HepG2 (cell line): Measurements from ENCODE around the gene SIRPB2. TPM values are rescaled to one million over a fixed set of nuclear protein-coding genes. Genes with fewer than 3 reads are reported as not detected.

Experiments
- CENPX ChIP-seq: sonication (generic); formaldehyde crosslinking; IDR thresholded peaks from 2 replicates; pipeline ENCODE4 v1.9.0; 2021; ENCODE audit warnings: mild to moderate bottlenecking, missing genetic modification reagents, moderate library complexity
- CREM ChIP-seq, 2 experiments: sonication (generic) in 1 of 2; formaldehyde crosslinking in 1 of 2; IDR thresholded peaks; 2 replicates each; pipeline versions ENCODE4 v1.4.0 to v1.6.1; 2016 to 2020; ENCODE audit warnings: antibody characterized with exemption in 1 of 2, mild to moderate bottlenecking in 1 of 2, missing genetic modification reagents in 1 of 2
- FOXK1 ChIP-seq: sonication (generic); formaldehyde crosslinking; IDR thresholded peaks from 2 replicates; pipeline ENCODE4 v1.4.0; 2020; ENCODE audit warnings: low read depth, missing genetic modification reagents, borderline replicate concordance
- GLI4 ChIP-seq: sonication (generic); formaldehyde crosslinking; IDR thresholded peaks from 2 replicates; pipeline ENCODE4 v1.5.1; 2020; ENCODE audit warnings: missing genetic modification reagents, mild to moderate bottlenecking, moderate library complexity, borderline replicate concordance
- HNRNPLL ChIP-seq: fragments of 200-400 bp; formaldehyde crosslinking; IDR thresholded peaks from 2 replicates; pipeline ENCODE4 v1.6.1; 2017; ENCODE audit warnings: mild to moderate bottlenecking, low read depth, low read length; ENCODE audit not compliant: poor library complexity, severe bottlenecking
- MATR3 ChIP-seq: sonication (generic); formaldehyde crosslinking; IDR thresholded peaks from 2 replicates; pipeline ENCODE4 v1.4.0; 2020; ENCODE audit warnings: missing genetic modification reagents
- PAF1 ChIP-seq: IDR thresholded peaks from 2 replicates; pipeline ENCODE4 v1.6.1; 2016; ENCODE audit warnings: missing genetic modification reagents, missing compliant biosample characterization
- PHF21A ChIP-seq: sonication (generic); formaldehyde crosslinking; IDR thresholded peaks from 2 replicates; pipeline ENCODE4 v1.5.0; 2020; ENCODE audit warnings: mild to moderate bottlenecking, missing genetic modification reagents
- RFXANK ChIP-seq: IDR thresholded peaks from 2 replicates; pipeline ENCODE4 v1.6.1; 2016
- RXRA ChIP-seq: sonication (generic); formaldehyde crosslinking; IDR thresholded peaks from 2 replicates; pipeline ENCODE4 v1.5.1; 2020; ENCODE audit warnings: missing genetic modification reagents
- SIN3A ChIP-seq: IDR thresholded peaks from 2 replicates; pipeline ENCODE4 v1.6.1; 2011; ENCODE audit warnings: low read depth, mild to moderate bottlenecking, control low read depth, low read length, borderline replicate concordance
- TAF15 ChIP-seq: fragments of 200-400 bp; formaldehyde crosslinking; IDR thresholded peaks from one replicate; pipeline ENCODE4 v1.6.1; 2018; ENCODE audit warnings: mild to moderate bottlenecking, low read depth, low read length; ENCODE audit not compliant: poor library complexity, severe bottlenecking
- ZNF124 ChIP-seq: sonication (generic); formaldehyde crosslinking; IDR thresholded peaks from 2 replicates; pipeline ENCODE4 v1.4.0; 2020; ENCODE audit warnings: missing genetic modification reagents
- ZNF205 ChIP-seq: IDR thresholded peaks from 2 replicates; pipeline ENCODE4 v1.6.1; 2018; ENCODE audit warnings: missing biosample characterization, missing genetic modification reagents
- ZNF224 ChIP-seq: sonication (generic); formaldehyde crosslinking; IDR thresholded peaks from 2 replicates; pipeline ENCODE4 v1.5.0; 2020; ENCODE audit warnings: mild to moderate bottlenecking, missing genetic modification reagents
- ZNF317 ChIP-seq: sonication (generic); formaldehyde crosslinking; IDR thresholded peaks from 2 replicates; pipeline ENCODE4 v1.5.0; 2020; ENCODE audit warnings: mild to moderate bottlenecking, missing genetic modification reagents
- ZNF337 ChIP-seq: sonication (generic); formaldehyde crosslinking; IDR thresholded peaks from 2 replicates; pipeline ENCODE4 v1.5.1; 2020; ENCODE audit warnings: missing genetic modification reagents, low read depth, mild to moderate bottlenecking, borderline replicate concordance
- ZNF781 ChIP-seq: sonication (generic); formaldehyde crosslinking; IDR thresholded peaks from 2 replicates; pipeline ENCODE4 v1.5.1; 2020; ENCODE audit warnings: borderline replicate concordance, mild to moderate bottlenecking, missing genetic modification reagents; ENCODE audit errors: not compliant biosample characterization
- ZSCAN29 ChIP-seq: sonication (generic); formaldehyde crosslinking; conservative IDR thresholded peaks from 2 replicates; pipeline ENCODE4 v1.4.0; 2020; ENCODE audit warnings: mild to moderate bottlenecking, missing genetic modification reagents
- polyA plus RNA-seq, 8 experiments: library from polyadenylated mRNA; depleted of rRNA in 3 of 8; stranded (reverse) in 7 of 8; unstranded in 1 of 8; fragments of >200 nt; fragmentation: Illumina TruSeq in 4 of 8; extraction: Trizol in 4 of 8; gene quantifications; 2 replicates each; pipeline versions ENCODE4 v1.2.1 to v1.2.3, GENCODE V29; 2011 to 2016; ENCODE audit warnings: low read depth in 4 of 8, missing spikeins in 1 of 8, mixed read lengths in 1 of 8; ENCODE audit not compliant: insufficient read depth in 1 of 8
- total RNA-seq, 5 experiments: library from RNA; depleted of rRNA; stranded (reverse); fragments of >200 nt; fragmentation: Illumina TruSeq; extraction: Trizol; gene quantifications; 2 replicates each; pipeline ENCODE4 v1.2.3, GENCODE V29; 2016; ENCODE audit warnings: low read depth in 1 of 5
- TF ChIP-seq, protein P1 (sequence below): sonication (generic); formaldehyde crosslinking; IDR thresholded peaks from 2 replicates; pipeline ENCODE4 v1.8.1; 2023; ENCODE audit warnings: mild to moderate bottlenecking, moderate library complexity, missing genetic modification reagents
- TF ChIP-seq, protein P2 (sequence below): sonication (generic); formaldehyde crosslinking; IDR thresholded peaks from 2 replicates; pipeline ENCODE4 v1.5.0; 2020; ENCODE audit warnings: missing genetic modification reagents, mild to moderate bottlenecking, borderline replicate concordance
- TF ChIP-seq, protein P3 (sequence below): sonication (generic); formaldehyde crosslinking; IDR thresholded peaks from 2 replicates; pipeline ENCODE4 v1.4.0; 2020; ENCODE audit warnings: missing genetic modification reagents
- TF ChIP-seq, protein P4 (sequence below): sonication (generic); formaldehyde crosslinking; IDR thresholded peaks from 2 replicates; pipeline ENCODE4 v1.8.1; 2022; ENCODE audit warnings: low read depth, mild to moderate bottlenecking, missing genetic modification reagents

The SIRPB2 gene
- total and polyA plus RNA-seq, 2 of the 13 experiments (the other 11 are each of a cell fraction or from before 2014, with no cell fraction given): not detected

DNA sequence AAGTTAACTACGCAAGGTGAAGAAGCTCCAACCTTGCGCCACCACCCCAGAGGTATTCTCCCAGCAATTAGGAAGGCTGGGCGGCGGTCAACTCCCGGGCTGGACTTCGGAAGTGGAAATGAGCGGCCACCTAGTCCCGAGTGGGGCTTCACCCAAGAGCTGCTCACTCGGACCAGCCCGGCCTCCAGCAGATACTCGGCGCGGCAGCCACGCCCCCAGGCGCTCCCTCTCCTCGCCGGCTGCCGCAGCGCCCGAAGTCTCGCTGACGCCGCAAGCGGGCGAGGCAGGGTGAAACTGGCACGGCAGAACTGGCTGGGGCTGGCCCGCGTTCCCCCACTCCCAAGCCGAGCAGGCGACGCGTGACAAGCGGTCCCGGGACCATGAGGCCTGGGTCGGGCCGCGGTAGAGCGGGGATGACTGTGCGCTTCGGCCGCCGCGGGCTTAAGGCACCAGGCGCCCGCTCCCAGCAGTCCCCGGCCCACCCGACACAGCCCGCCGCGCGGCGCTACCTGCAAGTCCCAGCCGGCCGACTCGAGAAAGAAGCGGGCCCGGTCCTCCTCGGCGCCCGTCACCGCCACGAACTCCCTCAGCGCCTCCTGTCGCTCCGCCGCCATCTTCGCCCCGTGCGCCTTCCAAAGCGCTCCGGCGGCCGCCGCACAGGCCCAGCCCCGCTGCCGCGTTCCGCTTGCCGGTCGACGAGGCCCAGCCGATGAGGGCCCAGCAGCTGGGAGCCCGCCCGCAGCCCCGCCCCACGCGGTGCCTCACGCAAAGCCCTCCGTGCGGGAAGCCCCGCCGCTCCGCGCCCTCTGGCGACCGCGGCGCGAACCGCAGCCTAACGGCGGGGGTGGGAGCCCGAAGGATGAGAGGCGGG lies 24.8 kb downstream of the SIRPB2 start, which contains the start of gene NSFL1C (continued):
- TF ChIP-seq RFXANK (CRISPR knock-in tag): peak; percentile 95
- TF ChIP-seq, protein P1, sequence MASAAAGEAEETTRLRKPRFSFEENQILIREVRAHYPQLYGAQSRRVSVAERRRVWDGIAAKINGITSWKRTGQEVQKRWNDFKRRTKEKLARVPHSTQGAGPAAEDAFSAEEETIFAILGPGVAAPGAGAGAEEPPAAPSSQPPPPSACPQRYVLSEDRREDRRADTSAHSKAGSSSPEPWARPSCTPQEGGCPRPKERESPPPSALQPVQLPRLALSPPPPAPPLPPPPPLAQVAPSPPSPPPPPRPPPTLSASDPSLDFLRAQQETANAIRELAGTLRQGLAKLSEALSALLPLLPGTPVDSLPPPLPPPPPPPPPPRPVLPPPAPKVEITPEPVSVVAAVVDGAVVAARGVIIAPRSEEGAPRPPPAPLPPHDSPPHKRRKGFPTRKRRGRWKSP (CRISPR knock-in tag): peak; percentile 91; the same call in 1 of the 2 replicates
- TF ChIP-seq RXRA (CRISPR knock-in tag): no peak
- TF ChIP-seq TAF15: peak; percentile 94
- peak; percentile 82 for TF ChIP-seq HNRNPLL
- TF ChIP-seq, protein P2, sequence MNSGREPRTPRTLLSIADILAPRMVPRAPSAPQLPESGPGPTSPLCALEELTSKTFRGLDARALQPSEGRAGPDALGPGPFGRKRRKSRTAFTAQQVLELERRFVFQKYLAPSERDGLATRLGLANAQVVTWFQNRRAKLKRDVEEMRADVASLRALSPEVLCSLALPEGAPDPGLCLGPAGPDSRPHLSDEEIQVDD (CRISPR knock-in tag): peak; percentile 96; the same call in 1 of the 2 replicates
- TF ChIP-seq, protein P3, sequence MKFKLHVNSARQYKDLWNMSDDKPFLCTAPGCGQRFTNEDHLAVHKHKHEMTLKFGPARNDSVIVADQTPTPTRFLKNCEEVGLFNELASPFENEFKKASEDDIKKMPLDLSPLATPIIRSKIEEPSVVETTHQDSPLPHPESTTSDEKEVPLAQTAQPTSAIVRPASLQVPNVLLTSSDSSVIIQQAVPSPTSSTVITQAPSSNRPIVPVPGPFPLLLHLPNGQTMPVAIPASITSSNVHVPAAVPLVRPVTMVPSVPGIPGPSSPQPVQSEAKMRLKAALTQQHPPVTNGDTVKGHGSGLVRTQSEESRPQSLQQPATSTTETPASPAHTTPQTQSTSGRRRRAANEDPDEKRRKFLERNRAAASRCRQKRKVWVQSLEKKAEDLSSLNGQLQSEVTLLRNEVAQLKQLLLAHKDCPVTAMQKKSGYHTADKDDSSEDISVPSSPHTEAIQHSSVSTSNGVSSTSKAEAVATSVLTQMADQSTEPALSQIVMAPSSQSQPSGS (CRISPR knock-in tag): peak; percentile 28; the same call in 1 of the 2 replicates
- no peak; the same call in 1 of the 2 replicates for TF ChIP-seq MATR3
- TF ChIP-seq ZNF337 (CRISPR knock-in tag): peak; percentile 95; the same call in 1 of the 2 replicates
- no peak for TF ChIP-seq CREM (IDR thresholded peaks at IDR 0.05)
- peak; percentile 49; the same call in 1 of the 2 replicates for TF ChIP-seq CREM (CRISPR knock-in tag; IDR thresholded peaks at IDR 0.05)
- no peak for TF ChIP-seq CENPX (CRISPR knock-in tag)
- peak; percentile 86 for TF ChIP-seq ZNF781
- TF ChIP-seq ZSCAN29: peak; percentile 96; the same call in 1 of the 2 replicates
- TF ChIP-seq GLI4: peak; percentile 88; the same call in 1 of the 2 replicates
- TF ChIP-seq ZNF124 (CRISPR knock-in tag): peak; percentile 72
- TF ChIP-seq PAF1 (CRISPR knock-in tag): no peak
- peak; percentile 98 for TF ChIP-seq PHF21A (CRISPR knock-in tag)
- peak; percentile 91 for TF ChIP-seq FOXK1 (CRISPR knock-in tag)
- TF ChIP-seq ZNF224 (CRISPR knock-in tag): peak; percentile 80; the same call in 1 of the 2 replicates
- TF ChIP-seq, protein P4, sequence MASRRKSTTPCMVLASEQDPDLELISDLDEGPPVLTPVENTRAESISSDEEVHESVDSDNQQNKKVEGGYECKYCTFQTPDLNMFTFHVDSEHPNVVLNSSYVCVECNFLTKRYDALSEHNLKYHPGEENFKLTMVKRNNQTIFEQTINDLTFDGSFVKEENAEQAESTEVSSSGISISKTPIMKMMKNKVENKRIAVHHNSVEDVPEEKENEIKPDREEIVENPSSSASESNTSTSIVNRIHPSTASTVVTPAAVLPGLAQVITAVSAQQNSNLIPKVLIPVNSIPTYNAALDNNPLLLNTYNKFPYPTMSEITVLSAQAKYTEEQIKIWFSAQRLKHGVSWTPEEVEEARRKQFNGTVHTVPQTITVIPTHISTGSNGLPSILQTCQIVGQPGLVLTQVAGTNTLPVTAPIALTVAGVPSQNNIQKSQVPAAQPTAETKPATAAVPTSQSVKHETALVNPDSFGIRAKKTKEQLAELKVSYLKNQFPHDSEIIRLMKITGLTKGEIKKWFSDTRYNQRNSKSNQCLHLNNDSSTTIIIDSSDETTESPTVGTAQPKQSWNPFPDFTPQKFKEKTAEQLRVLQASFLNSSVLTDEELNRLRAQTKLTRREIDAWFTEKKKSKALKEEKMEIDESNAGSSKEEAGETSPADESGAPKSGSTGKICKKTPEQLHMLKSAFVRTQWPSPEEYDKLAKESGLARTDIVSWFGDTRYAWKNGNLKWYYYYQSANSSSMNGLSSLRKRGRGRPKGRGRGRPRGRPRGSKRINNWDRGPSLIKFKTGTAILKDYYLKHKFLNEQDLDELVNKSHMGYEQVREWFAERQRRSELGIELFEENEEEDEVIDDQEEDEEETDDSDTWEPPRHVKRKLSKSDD: peak; percentile 99
- TF ChIP-seq ZNF317: no peak; the same call in 1 of the 2 replicates
- TF ChIP-seq ZNF205 (CRISPR knock-in tag): peak; percentile 94
- TF ChIP-seq SIN3A: peak; percentile 91; the same call in 1 of the 2 replicates
